PC-3 (cell line): ENCODE measurements around the gene SPIRE2. TPM values are rescaled to one million over a fixed set of nuclear protein-coding genes. Genes with fewer than 3 reads are reported as not detected.
"Not testable (repeated sequence)": the region's sequence is repeated elsewhere in the genome, so short reads cannot be mapped to it uniquely, and the experiment has no call there.

Experiments used
- ATAC-seq: fragments of 200-7000 bp; cut with Tn5 transposase; 2 replicates; pipeline ENCODE4 v1.9.1; 2020; ENCODE audit warnings: mild to moderate bottlenecking, moderate library complexity
- BruUV-seq: library from RNA; stranded (reverse); fragments of 400-500 nt; replicated peaks from 2 replicates; lab custom pipeline; 2021; lab: Mats Ljungman, UMichigan
- CTCF ChIA-PET: fragments of 300-600 bp; sonication (Branson Sonifier 250); formaldehyde crosslinking; loops from one replicate; lab custom pipeline; 2022; ENCODE audit warnings: antibody characterized with exemption; lab: Charles Lee
- POLR2A ChIA-PET: fragments of 300-600 bp; sonication (Branson Sonifier 250); formaldehyde crosslinking; loops from one replicate; lab custom pipeline; 2022; ENCODE audit warnings: antibody characterized with exemption; ENCODE audit not compliant: unreplicated experiment; lab: Charles Lee
- DNase-seq: peaks from one replicate; pipeline ENCODE4 v3.0.0-alpha.2; 2015
- H2AFZ ChIP-seq: fragments of 300-600 bp; sonication (generic); 2 replicates; pipeline ENCODE4 v1.6.0; 2016; ENCODE audit warnings: antibody characterized with exemption, low read length
- H3F3A ChIP-seq: fragments of 300-600 bp; sonication (generic); one replicate; pipeline ENCODE4 v1.6.0; 2017; ENCODE audit warnings: antibody characterized with exemption, low read length, control low read depth, mild to moderate bottlenecking; ENCODE audit not compliant: unreplicated experiment
- H3K27ac ChIP-seq: fragments of 300-600 bp; sonication (generic); 2 replicates; pipeline ENCODE4 v1.5.1; 2016; ENCODE audit warnings: mild to moderate bottlenecking, low read length
- H3K27me3 ChIP-seq: fragments of 300-600 bp; sonication (generic); 2 replicates; pipeline ENCODE4 v1.6.1; 2016; ENCODE audit warnings: low read length, mixed read lengths
- H3K36me3 ChIP-seq: fragments of 300-600 bp; sonication (generic); 2 replicates; pipeline ENCODE4 v1.6.1; 2016; ENCODE audit warnings: low read depth, mixed run types, low read length, mixed read lengths
- H3K4me1 ChIP-seq: fragments of 300-600 bp; sonication (generic); 2 replicates; pipeline ENCODE4 v1.5.1; 2016; ENCODE audit warnings: low read length; ENCODE audit not compliant: insufficient read depth
- H3K4me2 ChIP-seq: fragments of 300-600 bp; sonication (generic); 2 replicates; pipeline ENCODE4 v1.6.0; 2016; ENCODE audit warnings: low read length
- H3K4me3 ChIP-seq: fragments of 300-600 bp; sonication (generic); 2 replicates; pipeline ENCODE4 v1.5.1; 2016; ENCODE audit warnings: mild to moderate bottlenecking, low read length, mixed read lengths
- H3K79me2 ChIP-seq: fragments of 300-600 bp; sonication (generic); 2 replicates; pipeline ENCODE4 v1.6.1; 2017; ENCODE audit warnings: low read length, mixed read lengths
- H3K9ac ChIP-seq: fragments of 300-600 bp; sonication (generic); 2 replicates; pipeline ENCODE4 v1.6.0; 2016; ENCODE audit warnings: mild to moderate bottlenecking, low read length
- H3K9me2 ChIP-seq: fragments of 300-600 bp; sonication (generic); replicated peaks from 2 replicates; pipeline ENCODE4 v1.6.1; 2016; ENCODE audit warnings: mixed run types, low read length, mixed read lengths
- H3K9me3 ChIP-seq: fragments of 300-600 bp; sonication (generic); 2 replicates; pipeline ENCODE4 v1.6.1; 2016; ENCODE audit warnings: low read length, mixed read lengths
- H4K20me1 ChIP-seq: fragments of 300-600 bp; sonication (generic); 2 replicates; pipeline ENCODE4 v1.6.1; 2016; ENCODE audit warnings: low read length, mixed read lengths
- EZH2 ChIP-seq: fragments of 300-600 bp; sonication (generic); IDR thresholded peaks from one replicate; pipeline ENCODE4 v1.6.1; 2017; ENCODE audit warnings: antibody characterized with exemption, mild to moderate bottlenecking, low read length; ENCODE audit not compliant: unreplicated experiment
- EZH2phosphoT487 ChIP-seq: fragments of 300-600 bp; sonication (generic); IDR thresholded peaks from 2 replicates; pipeline ENCODE4 v1.6.1; 2018; ENCODE audit warnings: mild to moderate bottlenecking, antibody characterized with exemption, low read length, borderline replicate concordance
- intact Hi-C: fragments of 100-400 bp; cut with micrococcal nuclease; formaldehyde crosslinking; loops from 2 replicates; pipeline ENCODE4 v1.9.0; 2023
- total RNA-seq: library from RNA; depleted of rRNA; stranded (reverse); fragments of >200 nt; gene quantifications from 2 replicates; pipeline ENCODE4 v1.2.3, GENCODE V29; 2014
- TF ChIP-seq, protein P1 (sequence below): fragments of 300-600 bp; sonication (generic); conservative IDR thresholded peaks from 2 replicates; pipeline ENCODE4 v1.5.1; 2017; ENCODE audit warnings: antibody characterized with exemption, low read depth, mild to moderate bottlenecking, low read length

The SPIRE2 gene
- total RNA-seq, 1 experiment from 2014 or later, result 13.2 TPM

DNA sequence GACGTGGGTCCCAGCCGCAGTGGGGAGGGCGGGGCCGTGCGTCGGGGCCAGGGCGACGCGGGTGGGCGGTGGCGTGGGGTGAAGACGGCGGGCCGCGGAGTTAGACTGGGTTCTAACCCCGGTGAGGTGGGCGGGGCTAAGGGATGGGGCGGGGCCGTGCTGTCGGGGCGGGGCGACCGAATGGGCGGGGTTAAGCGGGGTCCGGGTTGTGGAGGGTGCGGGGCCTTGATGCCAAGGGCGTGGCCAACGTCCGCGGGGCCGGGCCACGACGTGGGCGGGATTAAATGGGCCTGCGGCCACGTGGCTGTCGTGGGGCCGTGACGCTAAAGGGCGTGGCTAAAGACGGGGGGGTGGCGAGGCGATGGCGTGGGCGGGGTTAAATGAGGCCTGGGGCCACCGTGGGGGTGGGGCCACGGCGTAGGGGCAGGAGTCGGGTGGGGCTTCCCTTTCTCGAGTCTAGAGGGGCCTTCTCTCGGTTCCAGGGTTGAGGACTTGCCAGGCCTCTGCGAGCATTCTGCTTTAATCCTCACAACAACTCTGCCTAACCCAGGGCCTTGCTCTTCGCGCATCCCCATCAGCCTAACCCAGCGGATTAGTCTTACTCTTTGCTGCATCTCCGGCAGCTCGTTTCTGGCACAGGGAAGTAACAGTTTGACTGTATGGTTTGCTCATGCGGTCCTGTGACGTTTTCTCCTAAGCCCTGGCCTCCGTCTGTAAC, 45.9 kb downstream of the SPIRE2 start:
- ATAC-seq (peak; percentile 75), DNase-seq (peak; percentile 89)
- H3K9me2 ChIP-seq, result no peaks in the 10 kb centered on the region
- POLR2A ChIA-PET, result interaction anchor here (0.7 to 1.2 kb wide), 2 partner anchors 11 to 120 kb away, joined by 7 to 18 read pairs; no protein-coding TSS in a partner anchor
- intact Hi-C loops, result loop anchor here (5.0 kb wide), 1 partner anchor 172 kb away; the partner anchor contains the start of gene SPATA2L
- H3K79me2 ChIP-seq, result peaks cover 48% of the 10 kb centered on the region
- peak overlapping the region; percentile 97 for H3K4me2 ChIP-seq
- no peaks in the 10 kb centered on the region for H3K27me3 ChIP-seq
- no peaks in the 10 kb centered on the region for H3F3A ChIP-seq
- no peak overlapping the region for H2AFZ ChIP-seq
- CTCF ChIA-PET, result no interaction called here
- H3K36me3 ChIP-seq, result peaks cover 20% of the 10 kb centered on the region
- H3K4me3 ChIP-seq, result peak overlapping the region; percentile 79
- BruUV-seq, result no TSS peak
- H3K9me3 ChIP-seq, result no peaks in the 10 kb centered on the region
- H3K4me1 ChIP-seq, result peaks cover 17% of the 10 kb centered on the region
- H4K20me1 ChIP-seq, result peaks cover 23% of the 10 kb centered on the region
- H3K9ac ChIP-seq, result peak overlapping the region; percentile 97
- H3K27ac ChIP-seq, result peak overlapping the region; percentile 98
- TF ChIP-seq, protein P1, sequence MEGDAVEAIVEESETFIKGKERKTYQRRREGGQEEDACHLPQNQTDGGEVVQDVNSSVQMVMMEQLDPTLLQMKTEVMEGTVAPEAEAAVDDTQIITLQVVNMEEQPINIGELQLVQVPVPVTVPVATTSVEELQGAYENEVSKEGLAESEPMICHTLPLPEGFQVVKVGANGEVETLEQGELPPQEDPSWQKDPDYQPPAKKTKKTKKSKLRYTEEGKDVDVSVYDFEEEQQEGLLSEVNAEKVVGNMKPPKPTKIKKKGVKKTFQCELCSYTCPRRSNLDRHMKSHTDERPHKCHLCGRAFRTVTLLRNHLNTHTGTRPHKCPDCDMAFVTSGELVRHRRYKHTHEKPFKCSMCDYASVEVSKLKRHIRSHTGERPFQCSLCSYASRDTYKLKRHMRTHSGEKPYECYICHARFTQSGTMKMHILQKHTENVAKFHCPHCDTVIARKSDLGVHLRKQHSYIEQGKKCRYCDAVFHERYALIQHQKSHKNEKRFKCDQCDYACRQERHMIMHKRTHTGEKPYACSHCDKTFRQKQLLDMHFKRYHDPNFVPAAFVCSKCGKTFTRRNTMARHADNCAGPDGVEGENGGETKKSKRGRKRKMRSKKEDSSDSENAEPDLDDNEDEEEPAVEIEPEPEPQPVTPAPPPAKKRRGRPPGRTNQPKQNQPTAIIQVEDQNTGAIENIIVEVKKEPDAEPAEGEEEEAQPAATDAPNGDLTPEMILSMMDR, result no peak
- TF ChIP-seq EZH2phosphoT487 (no peak), EZH2 (no peak)

DNA sequence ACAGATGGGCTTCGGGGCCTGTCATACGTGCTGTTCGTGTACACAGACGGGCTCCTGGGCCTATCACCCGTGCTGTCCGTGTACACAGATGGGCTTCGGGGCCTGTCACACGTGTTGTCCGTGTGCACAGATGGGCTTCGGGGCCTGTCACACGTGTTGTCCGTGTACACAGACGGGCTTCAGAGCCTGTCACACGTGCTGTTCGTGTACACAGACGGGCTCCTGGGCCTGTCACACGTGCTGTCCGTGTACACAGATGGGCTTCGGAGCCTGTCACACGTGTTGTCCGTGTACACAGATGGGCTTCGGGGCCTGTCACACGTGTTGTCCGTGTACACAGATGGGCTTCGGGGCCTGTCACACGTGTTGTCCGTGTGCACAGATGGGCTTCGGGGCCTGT, 50.8 kb downstream of the SPIRE2 start:
- intact Hi-C loops, H3K27ac ChIP-seq, H3K9me2 ChIP-seq, H3K4me1 ChIP-seq, H3K9me3 ChIP-seq, POLR2A ChIA-PET, H3K27me3 ChIP-seq, H3K9ac ChIP-seq, H2AFZ ChIP-seq, H3K4me2 ChIP-seq, CTCF ChIA-PET, BruUV-seq, ATAC-seq, H3F3A ChIP-seq, DNase-seq, H3K4me3 ChIP-seq: not testable (repeated sequence)
- H3K79me2 ChIP-seq, result peaks cover 67% of the 10 kb centered on the region
- peaks cover 27% of the 10 kb centered on the region for H4K20me1 ChIP-seq
- peaks cover 31% of the 10 kb centered on the region for H3K36me3 ChIP-seq

DNA sequence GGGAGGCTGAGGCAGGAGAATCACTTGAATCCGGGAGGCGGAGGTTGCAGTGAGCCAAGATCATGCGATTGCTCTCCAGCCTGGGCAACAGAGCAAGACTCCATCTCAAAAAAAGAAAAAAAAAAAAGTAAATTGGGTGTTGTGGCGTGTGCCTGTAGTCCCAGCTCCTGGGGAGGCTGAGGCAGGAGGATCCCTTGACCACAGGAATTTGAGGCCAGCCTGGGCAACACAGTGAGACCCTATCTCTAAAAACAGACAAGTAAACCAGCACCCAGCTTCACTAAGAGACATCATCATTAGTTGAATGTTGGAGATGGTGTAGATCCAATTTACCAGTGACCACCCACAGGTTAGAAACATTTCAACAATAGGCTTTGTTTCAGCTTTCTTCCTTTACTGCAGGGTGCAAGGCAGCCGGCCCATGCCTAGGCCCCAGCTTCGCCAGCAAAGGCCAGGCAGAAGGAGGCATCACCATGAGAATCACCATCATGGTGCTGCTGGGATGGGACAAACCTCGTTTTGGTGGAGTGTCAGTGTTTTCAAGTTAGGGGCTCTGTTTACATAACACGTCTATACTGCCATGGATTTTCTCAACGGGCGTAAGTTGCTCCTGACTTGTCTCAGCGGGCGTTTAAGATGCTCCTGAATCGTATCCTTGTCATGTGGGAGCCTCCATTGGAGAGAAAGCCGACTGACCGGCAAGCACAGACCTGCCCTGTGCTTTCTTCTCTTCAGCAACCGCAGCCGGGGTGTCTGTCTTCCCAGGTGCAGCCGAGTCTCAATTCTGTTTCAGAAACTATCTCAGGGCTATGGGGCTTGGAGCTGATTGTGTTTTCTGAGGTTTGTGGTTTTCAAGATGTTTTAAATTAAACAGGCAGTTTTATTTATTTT, 52.4 kb downstream of the SPIRE2 start:
- no peaks in the 10 kb centered on the region for H3K9me2 ChIP-seq
- H4K20me1 ChIP-seq, result peaks cover 16% of the 10 kb centered on the region
- TF ChIP-seq, protein P1, result no peak
- no peak for TF ChIP-seq EZH2phosphoT487
- TF ChIP-seq EZH2, result no peak
- no peak overlapping the region for H3K4me2 ChIP-seq
- peaks cover 52% of the 10 kb centered on the region for H3K79me2 ChIP-seq
- H3K9me3 ChIP-seq, result no peaks in the 10 kb centered on the region
- no peak overlapping the region for H3K9ac ChIP-seq
- no peaks in the 10 kb centered on the region for H3K4me1 ChIP-seq
- BruUV-seq, result no TSS peak
- DNase-seq, result no peak
- H3K27me3 ChIP-seq, result no peaks in the 10 kb centered on the region
- H3K4me3 ChIP-seq, result no peak overlapping the region
- POLR2A ChIA-PET, result no interaction called here
- CTCF ChIA-PET, result no interaction called here
- ATAC-seq, result no peak
- intact Hi-C loops, result no loop called here
- no peak overlapping the region for H2AFZ ChIP-seq
- peaks cover 26% of the 10 kb centered on the region for H3K36me3 ChIP-seq
- H3K27ac ChIP-seq, result no peak overlapping the region
- H3F3A ChIP-seq, result no peaks in the 10 kb centered on the region
